PC-9 (cell line): ENCODE data around the gene P4HB. TPM values are rescaled to one million over a fixed set of nuclear protein-coding genes. Genes with fewer than 3 reads are reported as not detected.
A peak's percentile ranks its signal among the peaks of the same experiment; 100 is the strongest.

Experiments used
- BruUV-seq: library from RNA; stranded (reverse); fragments of 400-500 nt; replicated peaks from 2 replicates; lab custom pipeline; 2021; lab: Mats Ljungman, UMichigan
- CTCF ChIA-PET: fragments of 300-600 bp; sonication (Branson Sonifier 250); formaldehyde crosslinking; loops from one replicate; lab custom pipeline; 2022; ENCODE audit warnings: antibody characterized with exemption; lab: Charles Lee
- POLR2A ChIA-PET: fragments of 300-600 bp; sonication (Branson Sonifier 250); formaldehyde crosslinking; loops from one replicate; lab custom pipeline; 2022; ENCODE audit warnings: antibody characterized with exemption; ENCODE audit not compliant: unreplicated experiment; lab: Charles Lee
- DNase-seq, 2 experiments: peaks; one replicate each; pipeline versions ENCODE4 v3.0.0 to v3.0.0-alpha.2; 2015 to 2022; ENCODE audit warnings: mixed read lengths in 1 of 2
- H2AFZ ChIP-seq: fragments of 200-600 bp; sonication (generic); 2 replicates; pipeline ENCODE4 v1.8.1; 2017; ENCODE audit warnings: antibody characterized with exemption
- H3F3A ChIP-seq: fragments of 200-600 bp; sonication (generic); 2 replicates; pipeline ENCODE4 v1.8.1; 2017; ENCODE audit warnings: antibody characterized with exemption, mild to moderate bottlenecking, low read depth; ENCODE audit not compliant: insufficient read depth
- H3K27ac ChIP-seq: fragments of 200-600 bp; sonication (generic); 2 replicates; pipeline ENCODE4 v1.6.1; 2016; ENCODE audit warnings: mixed run types
- H3K27me3 ChIP-seq: fragments of 200-600 bp; sonication (generic); 2 replicates; pipeline ENCODE4 v1.6.1; 2016; ENCODE audit warnings: low read depth, mixed run types; ENCODE audit not compliant: insufficient read depth
- H3K36me3 ChIP-seq: fragments of 200-600 bp; sonication (generic); 2 replicates; pipeline ENCODE4 v1.6.1; 2016; ENCODE audit warnings: low read depth, mixed run types
- H3K4me1 ChIP-seq: fragments of 200-600 bp; sonication (generic); replicated peaks from 2 replicates; pipeline ENCODE4 v1.6.1; 2016; ENCODE audit warnings: mixed run types; ENCODE audit not compliant: insufficient read depth
- H3K4me2 ChIP-seq: fragments of 200-600 bp; sonication (generic); 2 replicates; pipeline ENCODE4 v1.6.1; 2017; ENCODE audit warnings: mixed run types
- H3K4me3 ChIP-seq: fragments of 200-600 bp; sonication (generic); 2 replicates; pipeline ENCODE4 v1.6.1; 2016; ENCODE audit warnings: mixed run types
- H3K79me2 ChIP-seq: fragments of 200-600 bp; sonication (generic); 2 replicates; pipeline ENCODE4 v1.6.1; 2017; ENCODE audit warnings: low read depth, mixed run types
- H3K9me2 ChIP-seq: fragments of 200-600 bp; sonication (generic); 2 replicates; pipeline ENCODE4 v1.8.1; 2017; ENCODE audit warnings: mild to moderate bottlenecking; ENCODE audit not compliant: insufficient read depth
- H3K9me3 ChIP-seq: fragments of 200-600 bp; sonication (generic); 2 replicates; pipeline ENCODE4 v1.8.1; 2016; ENCODE audit warnings: low read depth; ENCODE audit not compliant: insufficient read depth
- H4K20me1 ChIP-seq: fragments of 200-600 bp; sonication (generic); 2 replicates; pipeline ENCODE4 v1.8.1; 2017; ENCODE audit not compliant: insufficient read depth
- CTCF ChIP-seq: fragments of 200-600 bp; sonication (generic); conservative IDR thresholded peaks from 2 replicates; pipeline ENCODE4 v1.6.1; 2017; ENCODE audit warnings: mixed run types, antibody characterized with exemption, mild to moderate bottlenecking, moderate library complexity
- EZH2 ChIP-seq: fragments of 200-600 bp; sonication (generic); IDR thresholded peaks from 2 replicates; pipeline ENCODE4 v1.8.0; 2017; ENCODE audit warnings: antibody characterized with exemption, low read depth
- intact Hi-C: fragments of 100-400 bp; cut with micrococcal nuclease; formaldehyde crosslinking; loops from one replicate; pipeline ENCODE4 v1.10.0; 2022; ENCODE audit not compliant: unreplicated experiment
- total RNA-seq: library from RNA; stranded (reverse); gene quantifications from 2 replicates; pipeline ENCODE4 v1.2.3, GENCODE V29; 2021

P4HB gene
- total RNA-seq, 1 experiment from 2014 or later, result 636 TPM

DNA sequence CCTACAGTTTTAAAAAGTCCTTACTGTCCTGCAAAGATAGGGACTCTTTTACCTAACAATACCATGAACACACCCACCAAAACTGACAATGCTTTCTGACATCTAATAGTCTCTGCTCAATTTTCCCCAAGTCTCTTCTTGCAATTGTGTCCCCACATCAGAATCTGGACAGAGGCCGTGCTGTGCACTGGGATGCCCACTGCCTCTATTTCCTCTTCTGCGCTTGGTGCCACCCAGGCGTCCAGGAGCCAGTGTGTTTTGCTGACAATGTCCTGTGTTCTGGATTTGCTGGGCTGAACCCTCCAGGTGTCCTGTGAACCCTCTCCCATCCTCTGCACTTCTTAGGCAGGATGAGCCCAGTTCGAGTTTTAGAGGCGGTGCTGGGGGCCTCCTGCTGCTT lies 17.2 kb upstream of the P4HB start:
- intact Hi-C loops, result no loop called here
- TF ChIP-seq EZH2 (no peak), CTCF (no peak)
- no peak overlapping the region for H2AFZ ChIP-seq
- no peak overlapping the region for H3K27ac ChIP-seq
- no peak overlapping the region for H3K4me2 ChIP-seq
- no peaks in the 10 kb centered on the region for H3K9me2 ChIP-seq
- peaks cover 17% of the 10 kb centered on the region; the same call in 1 of the 2 replicates for H3F3A ChIP-seq
- ChIA-PET POLR2A (no interaction called here), CTCF (no interaction called here)
- no TSS peak for BruUV-seq
- DNase-seq, result no peak
- no peaks in the 10 kb centered on the region for H4K20me1 ChIP-seq
- H3K79me2 ChIP-seq, result peaks cover 6% of the 10 kb centered on the region
- no peaks in the 10 kb centered on the region for H3K9me3 ChIP-seq
- no peak overlapping the region for H3K4me3 ChIP-seq
- H3K27me3 ChIP-seq, result no peaks in the 10 kb centered on the region
- 0 out of 2 replicates have a peak, but pooled peaks cover 2% of the 10 kb centered on the region for H3K4me1 ChIP-seq
- no peaks in the 10 kb centered on the region for H3K36me3 ChIP-seq

DNA sequence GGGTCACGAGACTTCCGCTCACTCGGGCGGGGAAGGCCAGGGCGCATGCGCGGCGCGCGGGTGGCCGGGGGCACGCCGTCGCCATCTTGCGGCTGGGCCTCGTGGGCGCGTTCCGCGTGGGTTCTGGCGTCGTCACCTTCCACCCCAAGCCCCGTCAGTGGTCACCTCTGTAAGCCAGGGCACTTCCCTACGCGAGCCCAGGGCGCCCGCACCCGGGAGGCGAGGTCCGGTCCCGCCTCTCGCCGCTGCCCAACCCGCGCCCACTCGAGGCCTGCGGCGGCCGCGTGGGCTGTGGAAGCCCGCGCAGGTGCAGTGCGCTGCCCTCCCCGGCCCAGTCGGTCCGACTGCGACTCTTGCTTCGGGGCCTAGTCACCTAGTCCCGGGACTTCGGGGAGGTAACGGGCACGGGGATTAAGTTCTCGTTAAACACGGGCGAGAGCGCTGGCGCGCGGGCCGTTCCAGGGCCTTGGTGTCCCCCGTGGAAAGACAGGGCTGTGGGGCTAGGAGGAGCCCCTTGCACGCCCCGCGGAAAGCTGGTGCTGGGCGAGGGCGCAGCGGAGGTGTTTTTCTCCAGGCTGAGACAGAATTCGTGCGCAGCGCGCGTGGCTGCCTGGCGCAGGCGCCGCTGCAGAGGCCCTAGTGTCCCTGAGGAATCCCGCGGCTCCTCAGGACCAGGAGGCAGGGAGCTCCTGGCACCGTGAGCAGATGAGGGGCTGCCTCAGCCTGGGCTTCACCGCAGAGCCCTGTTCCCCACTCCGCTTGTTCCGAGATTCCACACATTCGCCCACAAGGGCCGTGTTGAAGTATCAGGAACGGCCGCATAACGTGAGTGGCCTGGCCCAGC lies 11.3 kb upstream of the P4HB start:
- DNase-seq, result peak; percentile 47 to 91
- Histone ChIP-seq H3K4me1 (0 out of 2 replicates have a peak, but pooled peaks cover 14% of the 10 kb centered on the region), H3K79me2 (peaks cover 29% of the 10 kb centered on the region)

More for the DNA sequence above, 11.3 kb upstream of the P4HB start:
- peak overlapping the region; percentile 88 for H3K4me3 ChIP-seq
- H3K27me3 ChIP-seq, result no peaks in the 10 kb centered on the region
- TSS peak; percentile 63 for BruUV-seq
- no peaks in the 10 kb centered on the region for H3K9me2 ChIP-seq
- intact Hi-C loops, result loop anchor here (2.0 kb wide), 1 partner anchor 151 kb away; the partner anchor contains the start of genes CENPX and LRRC45
- TF ChIP-seq CTCF, result no peak; the same call in 1 of the 2 replicates
- TF ChIP-seq EZH2, result no peak
- peaks cover 53% of the 10 kb centered on the region for H3F3A ChIP-seq
- H3K36me3 ChIP-seq, result no peaks in the 10 kb centered on the region
- ChIA-PET CTCF (no interaction called here), POLR2A (interaction anchor here (0.7 kb wide), 1 partner anchor 149 kb away, joined by 3 read pairs; no protein-coding TSS in a partner anchor)
- H4K20me1 ChIP-seq, result peaks cover 17% of the 10 kb centered on the region
- peak overlapping the region; percentile 95 for H3K4me2 ChIP-seq
- H3K27ac ChIP-seq, result peak overlapping the region; percentile 87
- H3K9me3 ChIP-seq, result no peaks in the 10 kb centered on the region
- peak overlapping the region; percentile 77 for H2AFZ ChIP-seq
